AG20443 (cell line): ENCODE results near the gene ZNF26.
A peak's percentile ranks its signal among the peaks of the same experiment; 100 is the strongest.
"Not testable (repeated sequence)": the region's sequence is repeated elsewhere in the genome, so short reads cannot be mapped to it uniquely, and the experiment has no call there.

Source experiments
- DNase-seq: peaks from one replicate; pipeline ENCODE4 v3.0.0; 2012; ENCODE audit warnings: low spot score, mixed read lengths

The ZNF26 gene

DNA sequence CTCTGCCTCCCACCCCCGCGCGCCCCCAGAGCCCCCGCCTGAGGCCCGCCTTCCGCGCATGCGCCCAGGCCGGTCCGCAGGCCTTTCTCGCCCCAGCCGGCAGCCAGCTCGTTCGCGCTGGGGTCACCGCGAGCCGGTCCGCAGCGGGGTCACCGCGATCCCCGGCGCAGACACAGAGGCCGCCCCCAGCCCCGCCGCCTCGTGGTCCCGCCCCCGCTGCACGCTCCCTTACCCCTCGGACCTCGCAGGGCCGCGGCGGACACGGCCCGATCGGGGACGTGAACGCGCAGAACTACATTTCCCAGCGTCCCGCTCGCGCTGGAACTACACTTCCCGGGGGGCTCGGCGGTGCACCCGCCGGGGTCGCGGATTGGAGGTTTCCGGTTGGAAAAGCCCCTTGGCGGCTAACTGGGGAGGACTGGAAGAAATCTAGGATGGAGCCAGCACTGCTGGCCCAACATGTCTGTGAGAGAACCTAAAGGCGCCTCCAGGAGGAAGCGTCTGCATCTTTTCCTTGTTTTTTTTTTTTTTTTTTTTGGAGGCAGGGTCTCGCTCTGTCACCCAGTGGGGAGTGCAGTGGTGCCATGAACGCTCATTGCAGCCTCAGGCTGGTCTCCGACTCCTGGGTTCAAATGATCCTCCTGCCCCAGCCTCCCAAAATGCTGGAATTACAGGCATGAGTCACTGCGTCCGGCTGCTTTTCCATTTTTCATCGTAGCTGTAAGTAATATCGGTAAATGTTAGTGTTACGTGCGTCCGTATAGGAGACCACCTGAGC, 30.0 kb upstream of the ZNF26 start, which contains the start of gene ZNF605:
ZNF605 (minus strand) TSS at position 296 of the 778 bp plus-strand sequence. CDS start 10,671 bp downstream, outside the sequence.
- peak; percentile 97 for DNase-seq

DNA sequence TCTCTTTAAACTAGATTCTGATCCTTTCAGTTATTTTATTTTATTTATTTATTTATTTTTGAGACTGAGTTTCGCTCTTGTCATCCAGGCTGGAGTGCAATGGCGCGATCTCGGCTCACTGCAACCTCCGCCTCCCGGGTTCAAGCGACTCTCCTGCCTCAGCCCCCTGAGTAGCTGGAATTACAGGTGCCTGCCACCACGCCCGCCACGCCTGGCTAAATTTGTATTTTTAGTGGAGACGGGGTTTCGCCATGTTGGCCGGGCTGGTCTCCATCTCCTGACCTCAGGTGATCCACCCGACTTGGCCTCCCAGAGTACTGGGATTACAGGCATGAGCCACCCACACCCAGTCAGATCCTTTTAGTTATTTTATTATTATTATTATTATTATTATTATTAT, 24.4 kb upstream of the ZNF26 start:
- not testable (repeated sequence) for DNase-seq

DNA sequence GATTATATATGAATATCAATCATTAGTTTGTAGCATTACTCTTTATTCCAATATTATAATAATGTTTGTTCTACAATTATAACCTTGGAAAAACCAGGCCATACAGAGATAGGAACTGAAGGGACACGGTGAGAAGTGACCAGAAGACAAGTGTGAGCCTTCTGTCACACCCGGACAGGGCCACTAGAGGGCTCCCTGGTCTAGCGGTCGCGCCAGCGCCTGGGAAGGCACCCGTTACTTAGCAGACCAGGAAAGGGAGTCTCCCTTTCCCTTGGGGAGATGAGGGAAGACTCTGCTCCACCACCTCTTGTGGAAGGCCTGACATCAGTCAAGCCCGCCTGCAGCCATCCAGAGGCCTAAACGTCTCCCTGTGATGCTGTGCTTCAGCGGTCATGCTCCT, 22.2 kb upstream of the ZNF26 start:
- DNase-seq = not testable (repeated sequence)

DNA sequence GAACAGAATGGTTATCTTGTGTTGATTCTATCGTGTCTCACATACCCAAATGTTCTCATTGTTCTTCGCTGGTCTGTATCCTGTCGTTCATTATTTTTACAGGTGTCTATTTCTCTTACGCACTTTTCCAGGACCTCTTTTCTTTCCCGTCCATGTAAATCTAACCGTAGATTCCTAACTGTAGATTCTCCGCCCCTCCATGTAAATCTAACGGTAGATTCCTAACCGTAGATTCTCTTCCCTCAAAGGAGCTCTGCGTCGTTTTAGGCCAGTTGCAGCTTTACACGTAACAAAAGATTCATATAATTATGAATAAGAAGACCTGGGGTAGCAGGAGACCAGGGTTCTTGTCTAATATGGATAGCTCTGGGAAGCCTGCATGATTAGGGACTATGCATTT, 20.4 kb upstream of the ZNF26 start:
- no peak for DNase-seq

DNA sequence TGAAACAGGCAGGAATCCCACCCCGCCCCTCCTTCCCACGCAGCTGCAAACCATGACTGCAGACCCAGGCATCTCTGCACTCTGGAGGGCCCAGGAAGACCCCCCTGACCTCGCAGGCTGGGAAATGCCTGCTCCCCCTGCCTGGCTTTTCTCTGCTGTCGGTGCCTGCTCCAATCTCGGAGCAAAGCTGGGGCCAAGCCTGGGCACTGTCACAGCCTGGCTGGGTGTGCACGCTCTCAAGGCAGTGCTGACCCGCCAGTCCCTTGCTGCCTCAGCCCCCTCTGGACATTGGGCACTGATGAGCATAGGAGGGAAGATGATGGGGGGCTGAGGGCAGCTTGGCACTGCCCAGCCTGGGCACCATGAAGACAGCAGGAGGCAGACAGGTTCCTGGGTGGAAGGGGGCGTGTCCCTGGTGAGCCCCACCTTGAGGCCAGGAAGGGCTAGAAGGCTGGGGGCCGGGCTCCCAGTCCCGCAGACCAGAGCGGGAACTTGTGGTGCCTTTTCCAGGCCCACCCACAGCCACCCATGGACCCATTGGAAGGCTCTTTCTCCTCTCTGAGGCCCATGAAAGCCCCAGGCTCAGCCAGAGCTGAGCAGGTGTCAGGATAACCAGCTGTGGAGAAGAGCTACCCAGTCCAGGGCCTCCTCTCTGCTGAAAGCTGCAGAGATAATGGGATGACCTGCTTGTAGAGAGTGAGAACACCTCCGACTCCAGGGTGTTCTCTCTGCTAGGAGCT, 19.3 kb upstream of the ZNF26 start:
- no peak for DNase-seq

DNA sequence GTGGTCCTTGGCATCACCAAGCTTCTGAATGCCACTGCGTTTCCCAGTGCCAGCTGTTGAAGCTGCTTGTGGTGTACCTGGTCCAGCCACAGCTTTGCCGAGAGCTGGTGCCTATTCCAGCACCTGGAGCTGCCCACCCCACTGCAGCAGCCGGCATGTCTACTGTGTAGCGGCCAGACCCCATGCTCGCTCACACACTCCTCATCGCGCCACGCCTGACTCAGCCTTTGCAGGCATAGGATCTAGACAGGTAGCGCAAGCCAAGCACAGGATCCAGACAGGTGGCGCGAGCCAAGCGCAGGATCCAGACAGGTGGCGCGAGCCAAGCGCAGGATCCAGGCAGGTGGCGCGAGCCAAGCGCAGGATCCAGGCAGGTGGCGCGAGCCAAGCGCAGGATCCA, 18.4 kb upstream of the ZNF26 start:
- no peak for DNase-seq

DNA sequence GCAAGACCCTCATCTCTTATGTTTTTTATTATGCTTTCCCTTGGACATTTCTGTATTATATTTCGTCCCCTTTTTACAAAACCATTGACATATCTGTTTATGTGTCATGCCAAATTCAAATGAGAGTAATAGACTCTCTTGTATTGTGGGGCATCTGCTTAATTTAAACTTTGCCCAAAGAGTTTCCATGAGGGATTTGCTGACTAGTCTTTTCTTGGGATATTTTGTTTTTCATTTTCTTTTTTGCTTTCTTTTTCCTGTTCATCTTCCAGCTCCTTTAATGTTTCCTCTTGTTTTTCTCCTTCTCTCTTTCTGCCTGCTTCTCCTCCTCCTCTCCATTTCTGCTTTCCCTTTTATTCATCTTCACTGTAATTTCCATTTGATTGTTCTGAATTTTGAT, 13.8 kb upstream of the ZNF26 start:
- DNase-seq = no peak

DNA sequence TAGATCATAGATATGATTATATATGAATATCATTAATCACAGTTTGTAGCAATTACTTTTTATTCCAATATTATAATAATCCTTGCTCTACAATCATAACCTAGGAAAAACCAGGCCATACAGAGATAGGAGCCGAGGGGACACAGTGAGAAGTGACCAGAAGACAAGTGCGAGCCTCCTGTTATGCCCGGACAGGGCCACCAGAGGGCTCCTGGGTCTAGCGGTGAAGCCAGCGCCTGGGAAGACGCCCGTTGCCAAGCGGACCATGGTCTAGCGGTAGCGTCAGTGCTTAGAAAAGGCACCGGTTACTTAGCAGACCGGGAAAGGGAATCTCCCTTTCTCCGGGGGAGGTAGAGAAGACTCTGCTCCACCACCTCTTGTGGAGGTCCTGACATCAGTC, 9.3 kb upstream of the ZNF26 start:
- DNase-seq = not testable (repeated sequence)

DNA sequence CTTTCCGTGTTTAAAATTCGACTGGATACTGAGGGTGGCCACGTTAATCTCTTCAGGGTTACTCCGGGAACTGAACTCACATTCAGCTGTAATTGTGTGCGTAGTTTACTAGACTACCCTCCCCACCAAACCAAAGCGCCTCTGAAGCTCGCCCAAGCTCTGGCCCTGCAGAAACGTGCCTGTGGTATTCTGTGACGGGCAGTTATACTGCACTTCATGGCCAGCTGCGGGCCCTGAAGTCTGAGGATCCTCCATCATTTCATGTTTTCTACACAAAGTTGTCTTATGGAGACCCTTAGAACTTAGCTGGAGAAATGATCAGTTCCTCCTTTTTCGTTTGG, 688 bp downstream of the ZNF26 start:
- peak; percentile 36 for DNase-seq

DNA sequence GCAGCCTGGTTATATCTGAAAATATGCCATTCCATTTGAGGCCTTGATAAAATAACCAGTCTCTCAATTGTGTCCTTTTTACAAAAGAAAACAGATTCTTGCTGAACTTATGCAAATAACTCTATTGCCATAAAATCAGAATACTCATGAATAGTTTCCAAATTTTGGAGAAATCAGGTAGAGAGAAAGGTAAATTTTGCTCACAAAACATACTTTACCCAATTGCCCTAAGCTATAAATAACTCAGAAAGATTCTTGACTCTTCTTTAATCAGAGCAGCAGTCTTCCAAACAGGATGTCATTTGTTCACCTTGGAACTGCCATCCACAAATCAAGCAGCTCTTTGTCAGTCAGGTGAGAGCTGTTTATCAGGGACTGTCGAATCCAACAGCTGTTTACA, 12.6 kb downstream of the ZNF26 start:
- DNase-seq = no peak

DNA sequence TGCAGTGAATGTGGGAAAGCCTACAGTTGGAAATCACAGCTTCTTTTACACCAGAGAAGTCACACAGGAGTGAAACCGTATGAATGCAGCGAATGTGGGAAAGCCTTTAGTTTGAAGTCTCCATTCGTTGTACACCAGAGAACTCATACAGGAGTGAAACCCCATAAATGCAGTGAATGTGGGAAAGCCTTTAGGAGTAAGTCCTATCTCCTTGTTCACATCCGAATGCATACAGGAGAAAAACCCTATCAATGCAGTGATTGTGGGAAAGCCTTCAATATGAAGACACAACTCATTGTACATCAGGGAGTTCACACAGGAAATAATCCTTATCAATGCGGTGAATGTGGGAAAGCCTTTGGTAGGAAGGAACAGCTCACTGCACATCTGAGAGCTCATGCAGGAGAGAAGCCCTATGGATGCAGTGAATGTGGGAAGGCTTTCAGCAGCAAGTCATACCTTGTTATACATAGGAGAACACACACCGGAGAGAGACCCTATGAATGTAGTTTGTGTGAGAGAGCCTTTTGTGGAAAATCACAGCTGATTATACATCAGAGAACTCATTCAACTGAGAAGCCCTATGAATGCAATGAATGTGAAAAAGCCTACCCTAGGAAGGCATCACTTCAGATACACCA, 24.6 kb downstream of the ZNF26 start:
- DNase-seq = no peak

DNA sequence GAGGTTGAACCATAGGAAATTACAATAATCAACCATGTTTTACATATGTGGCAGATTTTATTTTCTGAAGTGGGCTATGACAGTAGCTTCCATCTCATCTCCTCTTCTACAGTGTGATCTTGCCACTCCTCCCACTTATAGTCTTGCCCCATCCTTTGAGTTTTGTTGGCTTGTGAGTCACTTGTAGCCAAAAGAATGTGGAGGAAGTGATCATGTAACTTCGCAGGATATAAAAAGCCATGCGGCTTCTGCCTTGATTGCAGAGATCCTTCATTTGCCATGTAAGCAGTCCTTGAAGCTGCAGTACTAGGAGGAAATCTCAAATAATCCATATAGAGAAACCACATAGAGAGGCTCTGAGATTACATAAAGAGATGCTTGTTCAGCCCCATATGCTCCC, 37.4 kb downstream of the ZNF26 start:
- DNase-seq = no peak

DNA sequence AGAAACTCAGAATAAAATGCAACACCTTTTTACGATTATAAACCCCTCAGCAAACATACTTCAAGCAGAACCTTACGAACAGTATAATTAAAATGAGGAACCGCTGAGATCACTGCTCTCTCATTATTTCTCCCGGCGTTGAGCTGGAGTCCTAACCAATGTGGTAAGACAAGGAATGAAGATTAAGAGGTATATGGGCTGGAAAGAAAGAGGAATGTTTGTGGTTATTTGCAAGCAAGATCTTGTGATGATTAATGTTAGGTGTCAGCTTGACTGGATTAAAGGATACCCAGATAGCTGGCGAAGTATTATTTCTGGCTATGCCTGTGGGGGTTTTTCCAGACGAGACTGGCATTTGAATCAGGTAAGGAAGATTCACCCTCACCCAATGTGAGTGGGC, 40.8 kb downstream of the ZNF26 start:
- no peak for DNase-seq

DNA sequence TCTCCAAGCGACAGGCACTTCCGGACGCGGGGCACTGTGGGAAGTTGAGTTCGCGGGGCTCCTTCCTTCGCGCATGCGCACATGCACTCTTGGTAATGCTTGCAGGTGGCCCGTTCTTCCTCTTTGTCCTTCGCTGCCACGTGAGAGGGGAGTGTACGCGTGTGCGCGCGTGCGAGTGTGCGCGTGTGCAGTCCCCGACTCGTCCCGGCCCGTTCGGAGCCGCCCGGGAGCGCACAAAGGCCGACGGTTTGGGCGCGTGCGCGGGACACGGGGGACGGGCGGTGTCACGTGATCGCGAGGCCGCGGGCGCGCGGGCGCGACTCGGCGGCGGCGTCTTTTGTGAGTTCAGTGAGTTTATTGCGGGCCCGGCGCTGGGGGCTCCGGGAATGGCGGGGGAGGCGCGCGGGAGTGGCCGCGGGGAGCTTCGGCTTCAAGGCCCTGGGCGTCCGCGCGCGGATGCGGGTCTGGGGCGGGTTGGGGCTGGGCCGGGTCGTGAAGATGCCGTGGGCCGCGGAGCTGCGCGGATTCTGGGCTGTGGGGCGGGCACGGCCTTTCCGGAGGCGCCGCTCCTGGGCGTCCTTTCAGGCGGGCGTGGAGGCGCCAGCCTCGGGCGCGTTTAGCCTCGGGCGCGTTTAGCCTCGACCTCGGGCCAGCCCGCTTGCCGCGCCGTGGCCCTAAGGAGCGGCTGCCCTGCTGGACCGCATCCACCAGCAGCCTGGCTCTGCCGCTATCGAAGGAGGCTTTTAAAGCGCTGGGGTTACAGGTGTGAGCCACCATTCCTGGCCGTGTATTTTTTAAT, 51.2 kb downstream of the ZNF26 start, which contains the start of gene ZNF84:
ZNF84 (plus strand) TSS at position 303 of the 799 bp plus-strand sequence. CDS start 3,959 bp downstream, outside the sequence.
- DNase-seq = peak; percentile 99

DNA sequence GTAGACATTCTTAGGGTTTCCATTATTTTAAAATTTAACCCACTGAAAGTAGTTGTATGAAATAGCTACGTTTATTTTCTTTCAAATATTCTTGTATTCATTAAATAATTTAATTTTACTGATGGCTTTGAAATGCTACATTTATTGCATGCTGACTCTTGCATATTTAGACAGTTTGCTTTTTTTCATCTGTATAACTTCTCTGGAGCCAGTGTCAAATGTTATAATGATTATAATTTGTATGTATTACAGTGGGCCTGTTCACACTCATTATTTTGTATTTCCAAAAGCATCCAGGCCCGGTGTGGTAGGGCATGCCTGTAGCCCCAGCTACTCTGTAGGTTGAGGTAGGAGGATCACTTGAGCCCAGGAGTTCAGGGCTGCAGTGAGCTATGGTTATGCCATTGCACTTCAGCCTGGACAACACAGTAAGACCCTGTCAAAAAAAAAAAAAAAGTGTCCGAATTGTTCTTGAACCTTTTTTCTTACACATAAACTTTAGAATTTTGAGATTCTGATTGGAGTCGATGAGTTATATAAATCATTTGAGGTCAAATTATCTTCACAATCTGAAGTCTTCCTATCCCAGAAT, 52.0 kb downstream of the ZNF26 start:
- DNase-seq = no peak

DNA sequence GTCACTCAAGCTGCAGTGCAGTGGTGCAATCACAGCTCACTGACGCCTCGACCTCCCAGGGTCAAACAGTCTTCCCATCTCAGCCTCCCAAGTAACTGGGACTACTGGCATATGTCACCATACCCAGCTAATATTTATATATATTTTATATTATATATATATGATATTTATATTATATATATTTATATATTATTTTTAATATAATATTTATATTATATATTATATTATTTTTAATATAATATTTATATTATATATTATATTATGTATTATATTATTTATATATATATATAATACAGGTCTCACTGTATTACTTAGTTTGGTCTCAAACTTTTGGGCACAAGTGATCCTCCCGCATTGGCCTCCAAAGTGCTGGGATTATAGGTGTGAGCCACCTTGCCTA, 60.5 kb downstream of the ZNF26 start:
- DNase-seq = no peak

DNA sequence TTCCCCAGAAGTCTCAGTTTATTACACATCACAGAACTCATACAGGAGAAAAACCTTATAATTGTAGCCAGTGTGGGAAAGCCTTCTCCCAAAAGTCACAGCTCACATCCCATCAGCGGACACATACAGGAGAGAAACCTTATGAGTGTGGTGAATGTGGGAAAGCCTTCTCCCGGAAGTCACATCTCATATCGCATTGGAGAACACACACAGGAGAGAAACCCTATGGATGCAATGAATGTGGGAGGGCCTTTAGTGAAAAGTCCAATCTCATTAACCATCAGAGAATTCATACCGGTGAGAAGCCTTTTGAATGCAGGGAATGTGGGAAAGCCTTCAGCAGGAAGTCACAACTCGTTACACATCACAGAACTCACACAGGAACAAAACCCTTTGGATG, 71.3 kb downstream of the ZNF26 start:
- DNase-seq = no peak

DNA sequence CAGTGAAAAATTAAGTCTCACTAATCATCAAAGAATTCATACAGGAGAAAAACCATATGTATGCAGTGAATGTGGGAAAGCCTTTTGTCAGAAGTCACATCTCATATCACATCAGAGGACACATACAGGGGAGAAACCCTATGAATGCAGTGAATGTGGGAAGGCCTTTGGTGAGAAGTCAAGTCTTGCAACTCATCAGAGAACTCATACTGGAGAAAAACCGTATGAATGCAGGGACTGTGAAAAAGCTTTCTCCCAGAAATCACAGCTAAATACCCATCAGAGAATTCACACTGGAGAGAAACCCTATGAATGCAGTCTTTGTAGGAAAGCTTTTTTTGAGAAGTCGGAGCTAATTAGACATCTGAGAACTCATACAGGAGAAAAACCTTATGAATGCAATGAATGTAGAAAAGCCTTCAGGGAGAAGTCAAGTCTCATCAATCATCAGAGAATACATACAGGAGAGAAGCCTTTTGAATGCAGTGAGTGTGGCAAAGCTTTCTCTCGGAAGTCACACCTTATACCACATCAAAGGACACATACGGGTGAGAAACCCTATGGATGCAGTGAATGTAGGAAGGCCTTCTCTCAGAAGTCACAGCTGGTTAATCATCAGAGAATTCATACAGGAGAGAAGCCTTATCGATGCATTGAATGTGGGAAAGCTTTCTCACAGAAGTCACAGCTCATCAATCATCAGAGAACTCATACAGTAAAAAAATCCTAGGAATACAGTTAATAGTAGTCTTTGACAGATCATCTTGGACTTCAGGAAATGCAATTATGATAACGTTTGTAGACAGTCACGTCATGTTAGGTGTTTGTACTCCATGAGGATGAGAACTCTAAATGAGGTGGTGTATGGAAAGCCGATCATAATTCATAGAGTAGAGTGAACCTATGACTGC, 72.3 kb downstream of the ZNF26 start:
- DNase-seq = no peak

DNA sequence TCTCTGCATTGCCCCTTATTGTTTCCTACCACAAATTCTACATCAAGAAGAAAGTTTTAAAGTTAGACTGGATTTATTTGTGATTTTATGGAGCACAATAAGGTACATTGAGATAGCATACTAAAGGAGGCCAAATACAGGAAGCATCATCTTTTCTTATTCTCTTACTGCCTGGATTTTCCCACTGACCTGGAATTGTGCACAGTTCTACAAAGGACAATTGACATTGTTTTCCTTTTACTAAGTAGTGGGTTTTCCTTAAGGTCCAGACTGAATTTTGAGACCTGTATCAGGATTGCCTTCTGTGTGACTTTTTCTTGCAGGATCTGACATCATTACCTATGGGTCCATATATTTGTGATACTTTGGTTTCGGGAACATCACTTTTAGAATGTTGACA, 75.8 kb downstream of the ZNF26 start:
- no peak for DNase-seq

DNA sequence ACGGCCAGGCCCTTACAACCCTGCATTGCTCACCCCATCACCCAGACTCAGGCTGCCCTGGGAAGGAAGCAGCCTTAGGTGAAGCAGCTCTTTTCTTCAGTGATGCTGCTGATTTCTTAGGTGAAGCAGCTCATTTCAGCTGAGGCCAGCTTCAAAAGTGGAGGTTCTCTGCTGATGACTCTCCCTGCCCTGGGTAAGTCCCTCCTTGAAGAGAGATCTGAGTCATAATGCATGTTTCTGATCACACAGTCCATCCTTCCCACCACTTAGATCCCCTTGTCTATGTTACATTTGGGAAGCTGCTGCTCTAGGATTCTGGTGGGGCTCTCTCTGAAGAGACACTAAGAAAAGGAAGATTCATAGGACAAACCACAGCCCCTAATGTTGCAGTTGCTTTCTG, 77.4 kb downstream of the ZNF26 start:
- DNase-seq = no peak

DNA sequence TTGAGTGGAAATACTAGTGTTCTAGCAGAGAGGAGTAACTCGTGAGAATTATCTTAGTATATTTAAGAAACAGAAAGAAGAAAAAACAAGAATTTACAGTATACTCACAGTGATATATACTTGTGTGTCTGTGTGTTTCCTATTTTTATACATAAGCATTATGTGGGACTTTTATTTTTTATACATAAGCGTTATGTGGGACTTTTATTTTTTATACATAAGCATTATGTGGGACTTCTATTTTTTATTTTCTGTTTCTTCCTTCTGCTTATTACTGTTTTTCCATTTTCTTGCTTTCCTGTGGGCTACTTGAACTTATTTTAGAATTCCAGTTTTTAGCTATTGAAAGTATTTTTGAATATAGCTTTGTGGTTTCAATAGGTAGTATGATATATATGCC, 87.7 kb downstream of the ZNF26 start:
- no peak for DNase-seq
